ENCODE measurements around the gene ARIH1. TPM values are rescaled to one million over a fixed set of nuclear protein-coding genes. Genes with fewer than 3 reads are reported as not detected.

ARIH1 gene
- total RNA-seq, 1 donor from 2014 or later = 54.9 TPM

- Histone ChIP-seq H3K4me3 (ENCODE audit: low read depth, low read length) (no peak overlapping the region), H3K27me3 (ENCODE audit: control insufficient read depth, insufficient read depth, low read length) (no peaks in the 10 kb centered on the region), H3K36me3 (ENCODE audit: control insufficient read depth, insufficient read depth, low read length) (no peaks in the 10 kb centered on the region)
- DNase-seq (ENCODE audit: low read depth) = no peak
- no peak for TF ChIP-seq CTCF (IDR thresholded peaks at IDR 0.05; ENCODE audit: insufficient read depth, low read length, poor library complexity, severe bottlenecking)
Measured at GRCh38 chr15:72451224-72451623, 22.9 kb upstream of the ARIH1 start.

GRCh38 chr15:72456684-72457083, 17.4 kb upstream of the ARIH1 start:
- no peak for DNase-seq (ENCODE audit: low read depth)
- no peak for TF ChIP-seq CTCF (IDR thresholded peaks at IDR 0.05; ENCODE audit: insufficient read depth, low read length, poor library complexity, severe bottlenecking)
- Histone ChIP-seq H3K27me3 (ENCODE audit: control insufficient read depth, insufficient read depth, low read length) (no peaks in the 10 kb centered on the region), H3K4me3 (ENCODE audit: low read depth, low read length) (no peak overlapping the region), H3K36me3 (ENCODE audit: control insufficient read depth, insufficient read depth, low read length) (no peaks in the 10 kb centered on the region)

GRCh38 chr15:72460402-72460801, 13.7 kb upstream of the ARIH1 start:
- H3K36me3 ChIP-seq (ENCODE audit: control insufficient read depth, insufficient read depth, low read length) = no peaks in the 10 kb centered on the region

GRCh38 chr15:72463702-72464101, 10.4 kb upstream of the ARIH1 start:
- no peaks in the 10 kb centered on the region for H3K36me3 ChIP-seq (ENCODE audit: control insufficient read depth, insufficient read depth, low read length)
- no peak for DNase-seq (ENCODE audit: low read depth)

More at GRCh38 chr15:72460402-72460801, 13.7 kb upstream of the ARIH1 start:
- Histone ChIP-seq H3K4me3 (ENCODE audit: low read depth, low read length) (no peak overlapping the region), H3K27me3 (ENCODE audit: control insufficient read depth, insufficient read depth, low read length) (no peaks in the 10 kb centered on the region)
- TF ChIP-seq CTCF (IDR thresholded peaks at IDR 0.05; ENCODE audit: insufficient read depth, low read length, poor library complexity, severe bottlenecking) = no peak
- DNase-seq (ENCODE audit: low read depth) = no peak

GRCh38 chr15:72464251-72464650, 9.9 kb upstream of the ARIH1 start:
- DNase-seq (ENCODE audit: low read depth) = no peak
- no peak for TF ChIP-seq CTCF (IDR thresholded peaks at IDR 0.05; ENCODE audit: insufficient read depth, low read length, poor library complexity, severe bottlenecking)
- Histone ChIP-seq H3K36me3 (ENCODE audit: control insufficient read depth, insufficient read depth, low read length) (no peaks in the 10 kb centered on the region), H3K4me3 (ENCODE audit: low read depth, low read length) (no peak overlapping the region), H3K27me3 (ENCODE audit: control insufficient read depth, insufficient read depth, low read length) (no peaks in the 10 kb centered on the region)

More at GRCh38 chr15:72463702-72464101, 10.4 kb upstream of the ARIH1 start:
- Histone ChIP-seq H3K27me3 (ENCODE audit: control insufficient read depth, insufficient read depth, low read length) (no peaks in the 10 kb centered on the region), H3K4me3 (ENCODE audit: low read depth, low read length) (no peak overlapping the region)
- TF ChIP-seq CTCF (IDR thresholded peaks at IDR 0.05; ENCODE audit: insufficient read depth, low read length, poor library complexity, severe bottlenecking) = no peak

- TF ChIP-seq CTCF (IDR thresholded peaks at IDR 0.05; ENCODE audit: insufficient read depth, low read length, poor library complexity, severe bottlenecking) = no peak
- no peaks in the 10 kb centered on the region for H3K36me3 ChIP-seq (ENCODE audit: control insufficient read depth, insufficient read depth, low read length)
- H3K27me3 ChIP-seq (ENCODE audit: control insufficient read depth, insufficient read depth, low read length) = no peaks in the 10 kb centered on the region
Measured at GRCh38 chr15:72468103-72468502, 6.0 kb upstream of the ARIH1 start.

More at GRCh38 chr15:72468103-72468502, 6.0 kb upstream of the ARIH1 start:
- no peak for DNase-seq (ENCODE audit: low read depth)
- no peak overlapping the region for H3K4me3 ChIP-seq (ENCODE audit: low read depth, low read length)
